OCI-LY3 (cell line): ENCODE data around the gene DCP2.

Experiments
- H2AFZ ChIP-seq: fragments of 200-600, 300-600 bp; shearing (Covaris generic); 2 replicates; pipeline ENCODE4 v1.6.0; 2014; ENCODE audit warnings: antibody characterized with exemption, low read depth, low read length
- H3K27ac ChIP-seq: fragments of 200-600, 300-600 bp; sonication (generic); 2 replicates; pipeline ENCODE4 v1.5.1; 2014; ENCODE audit warnings: mild to moderate bottlenecking, low read length, moderate library complexity, mixed read lengths
- H3K27me3 ChIP-seq: fragments of 200-600, 300-600 bp; sonication (generic); 2 replicates; pipeline ENCODE4 v1.6.1; 2014; ENCODE audit warnings: low read depth, low read length, mixed read lengths
- H3K36me3 ChIP-seq: fragments of 200-600, 300-600 bp; sonication (generic); replicated peaks from 2 replicates; pipeline ENCODE3; 2014; ENCODE audit warnings: low read depth, low read length, mixed read lengths
- H3K4me1 ChIP-seq: fragments of 300-600, 200-600 bp; sonication (generic); 2 replicates; pipeline ENCODE4 v1.6.1; 2014; ENCODE audit warnings: low read length, mixed read lengths
- H3K4me2 ChIP-seq: fragments of 200-600, 300-600 bp; sonication (generic); 2 replicates; pipeline ENCODE4 v1.6.1; 2014; ENCODE audit warnings: low read length, mixed read lengths
- H3K4me3 ChIP-seq: fragments of 300-600, 200-600 bp; sonication (generic); 2 replicates; pipeline ENCODE4 v1.5.1; 2014; ENCODE audit warnings: antibody characterized with exemption, mild to moderate bottlenecking, low read length, moderate library complexity
- H3K79me2 ChIP-seq: fragments of 300-600, 200-600 bp; shearing (Covaris generic); 2 replicates; pipeline ENCODE4 v1.6.1; 2014; ENCODE audit warnings: mild to moderate bottlenecking, low read length, mixed read lengths
- H3K9ac ChIP-seq: fragments of 300-600, 200-600 bp; shearing (Covaris generic); 2 replicates; pipeline ENCODE4 v1.6.0; 2014; ENCODE audit warnings: mild to moderate bottlenecking, low read length, moderate library complexity
- H3K9me3 ChIP-seq: fragments of 200-600, 300-600 bp; shearing (Covaris generic); 2 replicates; pipeline ENCODE4 v1.6.1; 2014; ENCODE audit warnings: low read length, mixed read lengths; ENCODE audit not compliant: insufficient read depth
- H4K20me1 ChIP-seq: fragments of 200-600, 300-600 bp; sonication (generic); 2 replicates; pipeline ENCODE4 v1.6.1; 2016; ENCODE audit warnings: low read length, mixed read lengths; ENCODE audit not compliant: insufficient read depth
- CTCF ChIP-seq: fragments of 200-600, 300-600 bp; sonication (generic); IDR thresholded peaks from 2 replicates; pipeline ENCODE4 v1.5.1; 2014; ENCODE audit warnings: antibody characterized with exemption, low read length, low read depth
- EZH2phosphoT487 ChIP-seq: fragments of 200-600 bp; shearing (Covaris generic); IDR thresholded peaks from 2 replicates; pipeline ENCODE4 v1.6.1; 2018; ENCODE audit warnings: antibody characterized with exemption, mixed run types, low read depth

The DCP2 gene

GRCh38 chr5:113031104-113031503 is 54.5 kb downstream of the DCP2 start:
- no peaks in the 10 kb centered on the region for H3K79me2 ChIP-seq
- H3K9me3 ChIP-seq, result no peaks in the 10 kb centered on the region
- H3K27ac ChIP-seq, result no peak overlapping the region
- H3K4me3 ChIP-seq, result no peak overlapping the region
- H3K4me2 ChIP-seq, result no peak overlapping the region
- no peaks in the 10 kb centered on the region for H3K27me3 ChIP-seq
- H2AFZ ChIP-seq, result no peak overlapping the region
- H3K9ac ChIP-seq, result no peak overlapping the region
- TF ChIP-seq EZH2phosphoT487 (no peak), CTCF (no peak)
- H3K4me1 ChIP-seq, result no peaks in the 10 kb centered on the region
- no peaks in the 10 kb centered on the region for H3K36me3 ChIP-seq
- H4K20me1 ChIP-seq, result no peaks in the 10 kb centered on the region

GRCh38 chr5:113031557-113031956 is 55.0 kb downstream of the DCP2 start:
- Histone ChIP-seq H3K79me2 (no peaks in the 10 kb centered on the region), H3K4me2 (no peak overlapping the region), H3K9ac (no peak overlapping the region), H4K20me1 (no peaks in the 10 kb centered on the region), H3K4me1 (no peaks in the 10 kb centered on the region), H3K9me3 (no peaks in the 10 kb centered on the region), H3K4me3 (no peak overlapping the region), H3K27me3 (no peaks in the 10 kb centered on the region), H3K27ac (no peak overlapping the region), H3K36me3 (no peaks in the 10 kb centered on the region), H2AFZ (no peak overlapping the region)
- no peak for TF ChIP-seq CTCF

GRCh38 chr5:113034182-113034773 is 57.7 kb downstream of the DCP2 start:
- TF ChIP-seq EZH2phosphoT487, result no peak
- TF ChIP-seq CTCF, result no peak
- H3K4me1 ChIP-seq, result no peaks in the 10 kb centered on the region
- no peak overlapping the region for H2AFZ ChIP-seq
- no peak overlapping the region for H3K9ac ChIP-seq
- no peak overlapping the region for H3K4me3 ChIP-seq
- H4K20me1 ChIP-seq, result no peaks in the 10 kb centered on the region
- no peak overlapping the region for H3K4me2 ChIP-seq
- no peak overlapping the region for H3K27ac ChIP-seq
- H3K79me2 ChIP-seq, result no peaks in the 10 kb centered on the region
- no peaks in the 10 kb centered on the region for H3K27me3 ChIP-seq
- no peaks in the 10 kb centered on the region for H3K9me3 ChIP-seq
- no peaks in the 10 kb centered on the region for H3K36me3 ChIP-seq

GRCh38 chr5:113035096-113035495 is 58.5 kb downstream of the DCP2 start:
- H3K27me3 ChIP-seq, result no peaks in the 10 kb centered on the region
- H3K79me2 ChIP-seq, result no peaks in the 10 kb centered on the region
- H3K9me3 ChIP-seq, result no peaks in the 10 kb centered on the region
- H2AFZ ChIP-seq, result no peak overlapping the region
- no peaks in the 10 kb centered on the region for H4K20me1 ChIP-seq
- H3K4me3 ChIP-seq, result no peak overlapping the region
- H3K36me3 ChIP-seq, result no peaks in the 10 kb centered on the region
- H3K9ac ChIP-seq, result no peak overlapping the region
- TF ChIP-seq CTCF, result no peak
- TF ChIP-seq EZH2phosphoT487, result no peak
- H3K4me1 ChIP-seq, result no peaks in the 10 kb centered on the region
- H3K27ac ChIP-seq, result no peak overlapping the region
- H3K4me2 ChIP-seq, result no peak overlapping the region
